HG02970 (cell line): ENCODE data around the gene SYF2.
"Not testable (repeated sequence)": the region's sequence is repeated elsewhere in the genome, so short reads cannot be mapped to it uniquely, and the experiment has no call there.

Source experiments
- ATAC-seq: cut with Tn5 transposase; IDR thresholded peaks from one replicate; pipeline ENCODE4 v1.9.1; 2021; ENCODE audit warnings: mild to moderate bottlenecking, moderate library complexity, moderate number of reproducible peaks; ENCODE audit not compliant: unreplicated experiment, low FRiP score

SYF2 gene

DNA sequence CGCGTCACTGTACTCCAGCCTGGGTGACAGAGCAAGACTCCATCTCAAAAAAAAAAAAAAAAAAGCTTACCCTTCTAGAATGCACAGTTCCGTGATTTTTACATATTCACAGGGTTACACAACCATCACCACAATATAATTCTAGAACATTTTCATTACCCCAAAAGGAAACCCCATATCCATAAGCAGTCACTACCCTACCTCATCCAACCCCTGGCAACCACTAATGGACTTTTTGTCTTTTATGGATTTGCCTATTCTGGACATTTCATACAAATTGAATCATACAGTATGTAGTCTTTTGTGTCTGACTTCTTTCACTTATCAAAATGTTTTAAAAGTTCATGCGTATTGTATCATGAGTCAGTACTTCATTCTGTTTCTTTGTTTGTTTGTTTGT is 22.8 kb downstream of the SYF2 start:
- ATAC-seq = no peak

DNA sequence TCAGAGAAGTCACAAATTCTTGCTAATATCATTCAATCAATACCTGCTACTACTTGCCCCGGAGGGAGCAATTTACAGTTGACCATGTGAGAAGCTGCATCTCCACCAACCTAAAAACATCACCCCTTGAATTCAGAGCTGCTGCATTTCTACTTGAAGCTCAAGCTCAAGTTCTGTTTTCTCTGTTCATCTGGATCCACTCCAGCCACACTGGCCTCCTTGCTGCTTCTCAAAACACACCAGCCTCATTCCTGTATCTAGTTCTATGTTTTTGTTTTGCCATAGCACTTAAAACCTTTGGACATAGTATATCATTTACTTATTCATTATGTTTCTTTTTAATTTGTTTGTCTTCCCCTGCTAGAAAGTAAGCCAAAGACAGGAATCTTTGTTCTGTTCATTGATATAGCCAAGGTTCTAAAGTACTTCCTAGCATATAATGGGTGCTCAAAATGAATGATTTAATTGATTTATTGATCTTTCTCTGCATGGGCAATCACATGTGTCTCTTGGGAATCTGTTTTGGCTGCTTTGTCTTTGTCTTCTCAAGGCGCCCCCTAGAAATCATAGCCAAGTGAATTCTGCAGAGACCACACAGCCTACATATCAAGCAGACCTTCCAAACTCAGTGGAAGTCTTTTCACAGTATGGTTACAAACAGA is 23.6 kb downstream of the SYF2 start:
- no peak for ATAC-seq

DNA sequence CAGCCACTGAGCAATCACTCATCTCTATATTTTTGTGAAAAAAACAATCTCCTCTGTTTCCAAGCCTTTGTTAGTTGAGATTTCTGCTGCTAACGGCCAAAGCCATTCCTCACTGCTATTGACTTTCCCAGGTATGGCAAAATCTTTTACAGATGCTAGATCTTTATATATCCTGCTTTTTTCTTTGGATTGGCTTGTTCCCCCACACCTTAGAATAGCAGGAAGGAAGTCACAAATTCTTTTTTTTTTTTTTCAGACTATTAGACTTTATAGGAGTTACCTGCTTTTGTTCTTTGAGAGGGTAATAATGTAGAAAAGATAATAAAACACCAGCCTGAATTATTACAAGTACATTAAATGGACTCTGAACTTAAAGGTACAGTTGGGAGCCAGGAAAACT is 24.2 kb downstream of the SYF2 start:
- no peak for ATAC-seq

DNA sequence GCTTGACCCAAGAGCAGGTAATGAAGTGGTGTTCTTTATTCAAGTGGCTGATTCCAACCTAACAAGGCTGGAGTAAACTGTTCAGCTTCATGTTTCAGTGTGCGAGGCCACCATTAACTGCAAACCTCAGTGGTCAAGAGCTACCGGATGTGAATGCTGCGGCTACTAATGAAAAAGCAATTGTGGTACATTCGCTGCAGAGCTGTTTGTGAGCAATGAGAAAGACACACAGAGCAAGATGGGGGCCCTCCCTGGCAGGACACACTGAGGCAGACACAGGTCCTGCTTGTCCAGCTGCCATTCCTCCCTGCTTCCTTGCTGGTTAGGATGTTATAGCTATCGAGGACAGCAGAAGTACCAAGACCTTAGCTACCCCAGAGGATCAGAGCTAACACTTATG is 26.1 kb downstream of the SYF2 start:
- no peak for ATAC-seq

DNA sequence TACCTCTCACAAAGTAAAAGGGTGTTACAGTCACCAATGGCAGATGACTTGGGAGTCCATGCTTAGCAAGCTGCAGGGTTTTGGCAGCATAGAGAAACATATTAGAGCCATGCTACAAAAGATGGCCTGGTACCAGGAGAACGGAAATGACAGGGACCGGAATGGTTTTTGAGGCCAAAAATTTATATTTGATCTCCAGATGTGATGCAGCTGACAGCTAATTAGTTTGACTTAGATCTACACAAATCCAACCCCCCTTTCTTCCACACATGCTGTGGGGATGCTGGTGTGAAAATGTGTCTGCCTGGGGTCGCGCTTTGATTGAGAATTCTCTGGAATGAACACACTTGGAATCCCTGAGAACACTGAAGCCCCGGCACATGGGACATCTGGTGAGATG is 26.5 kb downstream of the SYF2 start:
- ATAC-seq = no peak

DNA sequence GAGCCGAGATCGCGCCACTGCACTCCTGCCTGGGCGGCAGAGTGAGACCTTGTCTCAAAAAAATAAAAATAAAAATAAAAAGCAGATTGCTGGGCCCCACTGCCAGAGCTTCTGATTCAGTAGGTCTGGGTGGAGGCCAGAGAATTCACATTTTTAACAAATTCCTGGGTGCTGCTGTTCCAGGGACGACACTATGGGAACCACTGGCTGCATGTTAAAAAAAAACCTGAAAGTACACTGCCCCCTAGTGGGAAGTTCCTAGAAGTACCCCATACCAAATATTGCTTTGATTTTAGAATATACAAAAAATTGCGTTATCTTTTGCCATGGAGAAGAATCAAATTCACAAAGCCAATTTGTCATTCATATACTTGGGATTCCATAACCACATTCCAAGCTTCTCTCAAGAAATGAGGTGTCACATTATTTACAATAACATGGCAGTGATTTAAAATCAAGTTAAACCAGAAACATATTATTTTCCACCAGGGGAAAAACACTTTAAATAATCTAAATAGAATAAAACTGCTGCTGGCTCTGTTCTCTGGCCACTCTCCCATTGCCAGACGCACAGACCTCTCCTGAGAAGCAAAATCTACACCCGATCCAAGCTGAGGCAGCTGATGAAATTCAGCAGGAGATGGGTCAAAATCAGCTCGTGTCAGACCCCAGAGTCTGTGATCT is 27.4 kb downstream of the SYF2 start:
- no peak for ATAC-seq

DNA sequence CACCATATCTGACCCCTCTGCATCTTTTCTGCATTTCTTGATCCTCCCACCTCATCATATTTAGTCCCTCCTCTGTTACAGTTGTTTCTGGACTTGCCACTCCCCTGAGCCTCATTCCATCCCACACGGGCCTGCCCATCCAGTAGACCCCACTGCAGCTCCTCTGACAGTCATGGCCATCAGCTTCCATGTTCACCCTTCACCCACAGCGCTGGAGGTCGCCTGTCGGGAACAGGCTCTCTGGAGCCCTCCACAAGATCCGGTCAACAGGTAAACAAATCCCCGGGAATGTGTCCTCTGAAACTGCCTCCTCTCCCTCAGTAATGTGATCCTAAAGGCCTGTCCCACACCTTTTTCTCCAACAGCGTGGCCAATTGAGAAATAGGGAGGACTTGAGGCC is 31.3 kb downstream of the SYF2 start:
- ATAC-seq = no peak

DNA sequence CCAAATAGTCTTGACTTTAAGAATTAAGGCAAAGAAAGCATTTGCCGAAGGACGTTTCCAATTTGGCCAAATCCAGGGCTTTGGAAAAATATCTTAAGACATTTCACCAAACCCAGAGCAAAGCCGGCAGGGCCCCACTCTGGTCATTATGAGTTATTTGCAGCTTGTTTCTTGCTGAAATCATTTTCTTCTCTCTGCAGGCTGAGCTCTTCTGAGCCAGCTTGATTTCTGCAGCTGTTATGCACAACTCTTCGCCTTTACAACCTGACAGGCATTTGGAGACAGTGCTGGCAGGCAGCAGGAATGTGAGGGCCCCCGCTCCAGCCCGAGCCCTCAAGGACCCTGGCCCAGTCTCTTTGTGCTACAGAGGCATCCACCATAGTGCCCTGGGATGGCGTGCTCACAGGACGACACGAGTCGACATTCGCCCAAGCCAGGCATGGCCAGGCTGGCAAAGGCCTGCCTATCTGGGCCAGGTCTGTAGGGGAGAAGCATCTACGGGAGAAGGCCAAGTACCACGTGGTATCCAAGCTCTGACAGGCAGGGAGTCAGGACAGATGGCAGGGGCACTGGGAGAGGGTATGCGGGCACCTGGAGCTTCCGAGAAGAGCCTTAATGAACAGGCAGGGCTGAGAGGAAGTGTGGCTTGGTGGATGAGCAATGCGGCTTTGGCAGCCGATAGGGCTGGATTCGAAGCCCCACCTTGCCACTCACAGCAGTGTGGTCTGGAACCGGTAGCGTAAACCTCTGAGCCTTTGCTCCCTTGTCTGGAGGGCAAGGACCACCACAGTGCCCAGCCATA is 32.3 kb downstream of the SYF2 start:
- no peak for ATAC-seq

DNA sequence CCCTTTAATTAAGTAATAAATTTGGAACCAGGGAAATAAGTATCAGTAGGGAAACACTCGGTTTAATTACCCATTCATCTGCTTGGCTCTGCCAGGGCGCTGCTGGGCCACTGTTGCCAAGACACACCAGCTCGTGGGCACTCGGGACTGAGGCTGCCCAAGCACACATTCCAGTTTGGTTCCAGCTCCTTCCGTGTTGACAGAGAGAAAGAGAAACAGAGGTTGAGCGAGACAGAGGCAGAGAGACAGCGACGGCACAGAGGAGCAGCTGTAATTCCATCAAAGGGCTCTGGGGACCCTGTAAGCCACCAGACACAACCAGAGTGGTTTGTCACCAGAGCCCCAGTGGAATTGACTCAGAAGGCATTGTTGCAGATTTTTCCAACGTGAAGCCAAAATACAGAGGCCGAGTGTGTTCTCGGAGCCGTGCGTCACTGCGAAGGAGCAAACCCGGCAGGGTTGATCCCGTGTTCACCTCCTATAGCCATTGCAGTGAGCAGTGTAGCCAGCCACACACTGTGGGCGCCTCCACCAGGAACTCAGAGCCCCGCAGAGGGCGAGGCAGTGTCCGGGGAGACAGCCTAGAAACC is 33.5 kb downstream of the SYF2 start:
- ATAC-seq = no peak

DNA sequence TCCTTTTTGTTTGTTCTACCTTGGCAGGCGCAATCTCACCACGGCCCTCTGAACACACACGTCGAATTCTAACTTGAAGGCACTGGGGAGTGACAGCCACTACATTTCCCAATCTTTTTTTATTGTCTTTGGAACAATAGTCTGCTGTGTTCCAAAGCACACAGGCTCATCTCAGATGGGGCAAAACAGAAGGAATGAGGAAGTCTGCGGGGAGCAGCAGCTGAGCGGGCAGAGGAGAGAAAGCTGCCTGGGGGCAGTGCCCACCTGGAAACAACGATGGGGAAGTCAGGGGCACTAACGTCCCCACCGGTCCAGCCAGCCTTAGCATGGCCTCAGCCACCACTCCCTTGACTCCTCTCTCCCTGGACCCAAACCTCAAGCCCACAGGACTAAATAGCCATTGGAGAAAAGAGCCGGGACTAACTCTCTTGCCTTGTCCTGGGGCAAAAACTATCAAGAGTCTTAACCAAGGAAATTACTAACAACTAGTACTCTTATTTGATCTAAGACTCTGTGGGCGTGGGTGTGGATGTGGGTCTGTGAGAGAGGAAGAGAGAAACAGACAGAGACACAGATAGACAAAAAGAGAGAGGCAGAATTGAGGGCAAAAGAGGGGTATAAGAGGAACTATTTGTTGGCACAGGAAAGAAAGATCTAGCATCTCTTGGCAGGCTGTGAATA is 34.2 kb downstream of the SYF2 start:
- ATAC-seq = no peak

DNA sequence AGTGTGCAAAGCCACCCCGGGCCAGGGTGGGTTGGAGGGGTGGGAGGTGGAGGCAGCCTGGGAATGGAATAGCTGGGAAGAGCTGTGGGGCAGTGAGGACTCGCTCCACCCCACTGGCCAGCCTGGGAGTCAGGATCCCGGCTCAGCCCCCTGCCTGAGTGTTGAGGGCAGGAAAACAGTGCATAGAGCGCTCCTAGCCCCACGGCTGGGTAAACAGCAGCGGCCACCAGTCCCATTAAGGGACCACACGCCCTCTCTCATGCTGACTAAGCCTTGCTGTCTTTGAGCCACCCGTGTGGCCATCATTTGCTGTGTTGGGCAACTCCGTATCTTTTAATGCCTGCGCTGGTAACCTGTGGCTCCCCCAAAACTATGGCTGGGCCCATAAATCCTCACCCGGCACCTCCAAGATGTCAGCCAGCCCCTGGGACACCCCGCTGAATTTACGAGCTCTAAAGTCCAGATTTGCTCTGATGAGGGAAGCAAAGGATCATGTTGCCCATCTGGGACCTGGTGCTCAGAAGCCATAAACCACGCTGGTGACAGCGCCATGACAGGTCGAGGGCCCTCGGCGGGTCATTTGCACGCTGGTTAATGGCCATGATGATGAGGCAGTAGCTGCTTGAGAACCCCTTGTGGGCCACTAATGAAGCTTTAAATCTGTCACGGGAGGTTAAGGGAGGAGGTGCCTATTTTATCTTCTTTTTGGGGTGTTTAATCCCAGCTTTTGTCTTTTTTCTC is 34.9 kb downstream of the SYF2 start:
- ATAC-seq = no peak

DNA sequence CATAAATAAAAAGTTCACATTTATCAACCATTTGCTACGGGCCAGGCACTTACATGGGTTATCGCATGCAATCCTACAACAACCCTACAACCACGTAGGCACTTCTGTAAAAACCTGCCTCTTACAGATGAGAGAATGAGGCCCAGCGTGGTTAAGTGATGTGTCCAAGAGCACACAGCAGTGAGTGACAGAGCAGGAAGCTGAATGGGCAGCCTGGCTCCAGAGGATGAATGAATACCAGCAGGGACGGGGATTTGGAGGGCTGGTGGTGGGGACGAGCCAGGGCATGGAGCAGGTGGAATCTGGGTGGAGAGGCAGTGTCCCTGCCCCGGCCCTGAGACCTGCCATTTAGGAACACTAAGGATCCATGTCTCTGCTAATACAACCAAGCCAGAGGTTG is 35.5 kb downstream of the SYF2 start:
- ATAC-seq = no peak

DNA sequence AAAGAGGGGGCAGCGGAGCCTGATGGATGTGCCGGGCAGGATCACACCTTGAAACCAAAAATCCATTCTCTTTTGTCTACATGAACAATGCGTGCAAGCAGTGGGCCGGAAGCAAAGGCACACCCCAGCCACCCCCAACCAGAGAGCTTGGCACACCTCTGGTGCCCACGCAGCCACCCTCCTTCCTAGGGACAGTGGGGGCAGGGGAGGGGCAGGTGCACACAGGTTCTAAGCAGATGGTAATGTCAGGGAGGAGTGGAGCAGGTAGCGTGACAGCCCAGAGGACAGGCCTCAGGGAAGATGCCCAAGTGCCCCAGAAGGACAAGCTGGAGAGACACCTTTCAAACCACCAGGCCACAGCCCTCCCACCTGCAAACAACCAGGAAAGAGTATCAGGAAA is 36.5 kb downstream of the SYF2 start:
- ATAC-seq = no peak

DNA sequence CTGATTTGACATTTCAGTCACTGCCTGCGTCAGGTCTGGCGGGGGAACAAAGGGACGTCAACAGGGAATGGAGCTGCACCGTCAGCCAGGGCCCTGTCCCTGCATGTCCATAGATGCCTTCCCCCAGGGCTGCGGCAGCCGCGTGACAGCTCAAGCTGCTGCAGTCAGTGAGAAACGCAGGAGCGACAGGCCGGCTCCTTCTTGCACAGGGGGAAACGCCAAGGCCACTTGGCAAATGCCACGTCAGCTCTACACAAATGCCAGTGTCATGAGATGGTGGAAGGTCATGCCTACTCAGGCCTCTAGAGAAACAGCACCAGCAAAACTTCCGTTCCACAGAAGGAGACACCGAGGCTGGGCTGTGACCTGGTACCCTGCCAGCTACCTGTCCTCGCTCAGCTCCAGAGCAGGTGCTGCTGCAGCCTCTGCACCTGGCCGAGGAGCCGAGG is 37.7 kb downstream of the SYF2 start:
- no peak for ATAC-seq

DNA sequence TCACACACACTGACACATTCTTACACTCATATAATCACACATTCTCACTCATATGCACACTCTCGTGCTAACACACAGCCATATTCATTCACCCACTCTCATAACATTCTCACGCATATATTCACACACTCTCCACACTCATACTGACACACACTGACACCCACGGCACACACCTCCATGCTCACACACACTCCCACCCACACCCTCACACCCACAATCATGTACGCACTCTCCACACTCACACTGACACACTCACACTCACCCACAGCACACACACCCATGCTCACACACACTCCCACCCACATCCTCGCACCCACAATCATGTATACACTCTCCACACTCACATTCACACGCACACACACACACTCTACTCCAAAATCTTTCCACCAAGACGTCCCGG is 38.2 kb downstream of the SYF2 start:
- ATAC-seq = no peak

DNA sequence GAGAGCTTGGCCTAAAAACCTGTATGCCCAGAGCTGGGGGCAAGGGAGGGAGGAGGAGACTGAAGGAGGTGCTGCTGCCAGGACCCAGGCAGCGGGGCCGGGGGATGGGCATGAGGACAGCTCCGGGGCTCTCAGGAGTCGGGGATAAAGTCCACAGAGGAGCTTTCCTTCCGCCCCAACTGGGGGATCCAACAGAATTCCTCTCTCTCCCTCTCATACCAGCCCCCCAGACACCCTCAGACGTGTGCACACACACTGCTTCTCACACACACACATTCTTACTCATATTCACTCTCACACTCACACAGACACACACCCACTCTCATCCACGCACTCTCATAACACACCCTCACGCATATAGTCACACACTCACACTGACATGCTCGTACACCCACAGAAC is 39.1 kb downstream of the SYF2 start:
- no peak for ATAC-seq

DNA sequence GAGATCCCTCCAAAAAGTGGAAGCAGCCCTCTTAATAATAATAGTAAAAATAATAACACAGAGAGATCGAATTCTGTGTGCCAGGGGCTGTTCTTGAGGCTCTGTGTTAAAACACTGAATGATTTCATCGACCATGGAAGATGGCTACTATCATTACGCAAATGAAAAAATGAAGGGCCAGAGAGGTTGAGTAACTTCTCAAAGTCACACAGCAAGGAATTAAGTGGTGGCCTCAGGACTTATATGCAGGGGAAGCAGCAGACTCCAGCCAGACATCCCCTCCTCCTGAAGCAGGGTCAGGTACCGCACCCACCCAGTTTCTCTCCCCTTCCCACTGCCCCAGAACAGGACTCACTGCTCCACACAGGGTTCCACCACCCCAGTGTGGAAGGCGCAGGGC is 40.1 kb downstream of the SYF2 start:
- ATAC-seq = no peak

DNA sequence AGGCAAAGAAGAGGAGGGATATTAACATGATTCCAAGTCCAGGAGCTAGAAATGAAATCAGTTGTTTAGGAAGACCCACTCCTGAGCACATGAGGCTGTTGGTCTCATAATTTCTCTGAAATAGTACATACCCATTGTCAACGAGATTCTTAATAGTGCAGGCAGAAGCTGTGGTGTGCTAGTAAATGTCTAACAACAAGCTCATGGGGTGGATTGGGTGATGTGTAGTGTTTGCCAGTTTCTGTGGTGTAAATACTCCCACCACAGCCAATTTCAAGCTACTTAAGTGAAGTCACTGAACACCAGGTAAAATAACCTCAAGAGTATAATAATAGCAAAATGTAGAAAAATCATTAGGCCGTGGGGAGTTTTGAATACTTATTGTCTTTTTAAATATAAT is 42.0 kb downstream of the SYF2 start:
- ATAC-seq = no peak

DNA sequence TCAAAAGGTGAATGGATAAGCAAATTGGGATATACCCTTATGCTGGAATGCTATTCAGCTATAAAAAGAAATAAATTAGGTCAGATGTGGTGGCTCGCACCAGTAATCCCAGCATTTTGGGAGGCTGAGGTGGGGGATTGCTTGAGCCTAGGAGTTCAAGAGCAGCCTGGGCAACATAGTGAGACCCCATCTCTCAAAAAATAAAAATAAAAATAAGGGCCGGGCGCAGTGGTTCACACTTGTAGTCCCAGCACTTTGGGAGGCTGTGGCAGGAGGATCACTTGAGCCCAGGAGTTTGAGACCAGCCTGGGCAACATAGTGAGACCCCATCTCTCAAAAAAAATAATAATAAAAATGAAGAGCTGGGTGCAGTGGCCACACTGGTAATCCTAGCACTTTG is 44.4 kb downstream of the SYF2 start:
- not testable (repeated sequence) for ATAC-seq

DNA sequence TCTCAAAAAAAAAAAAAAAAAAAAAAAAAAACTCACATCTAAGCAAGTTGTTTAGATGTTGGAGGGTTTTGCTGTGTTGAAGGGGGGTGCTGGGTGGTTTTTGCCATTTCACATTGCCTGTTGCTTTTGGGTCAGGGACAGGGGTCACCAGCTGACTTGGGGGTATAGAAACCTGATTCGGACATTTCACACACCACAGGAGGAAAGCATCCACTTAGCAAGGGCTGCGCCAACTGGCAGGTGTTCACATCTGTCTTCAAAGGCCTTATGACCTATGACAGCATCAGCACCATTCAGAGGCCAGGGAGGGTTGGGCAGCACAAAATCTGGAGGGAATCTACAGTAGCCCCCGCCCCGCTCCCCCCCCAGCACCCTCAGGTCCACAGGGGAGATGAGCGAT is 45.2 kb downstream of the SYF2 start:
- no peak for ATAC-seq
